OCI-M2 (cell line): ENCODE data around the gene CD1B.
"Not testable (repeated sequence)": the region's sequence is repeated elsewhere in the genome, so short reads cannot be mapped to it uniquely, and the experiment has no call there.

ENCODE experiments used
- DNase-seq: peaks from one replicate; lab custom pipeline; 2025; ENCODE audit not compliant: unreplicated experiment; lab: John Stamatoyannopoulos, UW

The CD1B gene

DNA sequence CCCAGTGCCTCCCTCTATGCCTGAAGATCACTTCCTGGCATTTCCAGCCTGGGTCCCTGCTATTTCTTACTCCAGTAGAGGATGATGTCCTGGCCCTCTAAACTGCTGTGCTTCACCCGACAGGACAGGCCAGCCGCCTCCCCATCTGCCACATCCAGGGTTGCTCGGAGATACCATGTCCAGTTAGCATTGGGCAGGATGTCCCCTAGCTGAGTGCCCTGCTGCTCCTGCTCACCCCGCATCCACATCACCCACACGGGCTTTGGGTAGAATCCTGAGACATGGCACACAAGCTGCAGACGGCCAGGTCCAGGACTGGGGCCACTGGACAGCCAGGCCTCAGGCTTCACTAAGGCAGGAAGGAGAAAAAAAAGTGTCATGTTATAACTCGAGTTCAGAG, 2.0 kb downstream of the CD1B start:
- no peak for DNase-seq

DNA sequence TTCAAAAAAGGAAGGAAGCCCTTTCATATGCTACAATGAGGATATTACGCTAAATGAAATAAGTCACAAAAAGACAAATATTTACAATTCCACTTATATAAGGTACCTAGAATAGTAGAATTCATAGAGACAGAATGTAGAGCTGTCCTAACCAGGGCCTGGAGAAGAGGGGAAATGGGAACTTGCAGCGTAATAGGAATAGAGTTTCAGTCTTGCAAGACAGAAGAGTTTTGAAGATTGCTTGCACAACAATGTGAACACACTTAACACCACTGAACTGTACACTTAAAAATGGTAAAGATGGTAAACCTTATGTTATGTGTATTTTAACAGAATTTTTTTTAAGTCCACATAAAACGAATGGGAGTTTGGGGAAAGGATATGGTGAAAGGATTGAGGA, 2.9 kb downstream of the CD1B start:
- no peak for DNase-seq

DNA sequence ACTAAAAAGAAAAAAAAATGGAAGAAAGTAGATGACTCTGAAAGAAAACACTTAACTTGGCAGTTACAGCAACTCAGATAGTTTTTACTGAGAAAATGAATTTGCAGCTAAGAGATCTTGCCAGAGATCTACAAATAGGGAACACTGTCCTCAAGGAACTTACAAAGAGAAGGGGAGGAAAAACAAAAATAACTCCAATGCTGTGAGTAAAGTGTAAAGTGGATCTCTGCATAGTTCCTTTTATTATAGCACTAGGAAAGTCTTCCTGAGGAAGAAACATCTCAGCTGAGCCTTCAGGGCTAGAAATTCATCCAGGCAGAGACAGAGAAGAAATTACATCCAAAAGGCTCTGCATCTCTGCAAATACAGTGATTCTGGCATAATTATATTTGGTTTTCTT, 3.9 kb downstream of the CD1B start:
- DNase-seq: no peak

DNA sequence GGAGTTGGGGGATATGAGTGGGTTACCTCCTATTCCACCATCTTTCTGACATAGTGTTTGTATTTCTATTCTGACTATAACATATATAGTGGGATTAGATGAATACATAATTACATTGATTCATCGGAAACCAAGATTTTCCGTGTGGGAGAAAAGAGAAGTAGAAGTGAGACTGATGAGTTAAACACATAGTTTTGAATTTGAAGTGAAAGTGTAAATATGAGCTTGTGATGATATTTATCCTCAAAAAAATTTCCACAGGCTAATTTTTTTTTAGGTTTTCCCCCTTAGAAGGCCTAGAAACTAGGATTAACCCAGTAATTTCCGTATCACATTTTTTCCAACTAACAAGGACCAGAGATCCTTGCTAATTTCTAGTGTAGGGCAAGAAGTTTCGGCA, 6.9 kb downstream of the CD1B start:
- DNase-seq: no peak

DNA sequence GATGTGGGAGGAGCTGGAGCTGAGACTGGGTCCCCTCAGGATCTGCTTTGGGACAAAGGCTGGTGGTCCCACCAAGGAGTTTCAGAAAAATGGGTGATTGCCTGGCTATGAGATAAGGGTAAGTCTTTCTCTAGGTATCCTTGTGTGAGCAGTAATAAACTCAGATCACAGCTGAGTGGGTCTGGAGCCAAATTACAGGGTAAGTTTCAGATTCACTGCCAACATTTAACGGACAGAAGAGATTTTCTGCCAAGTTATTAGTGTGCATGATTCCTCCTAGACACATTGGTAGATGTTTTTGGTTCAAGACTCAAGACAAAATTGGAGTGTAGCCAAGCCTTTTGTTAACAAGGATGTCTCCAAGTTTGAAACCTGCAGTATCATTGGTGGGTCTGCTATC, 7.5 kb downstream of the CD1B start:
- DNase-seq: no peak

DNA sequence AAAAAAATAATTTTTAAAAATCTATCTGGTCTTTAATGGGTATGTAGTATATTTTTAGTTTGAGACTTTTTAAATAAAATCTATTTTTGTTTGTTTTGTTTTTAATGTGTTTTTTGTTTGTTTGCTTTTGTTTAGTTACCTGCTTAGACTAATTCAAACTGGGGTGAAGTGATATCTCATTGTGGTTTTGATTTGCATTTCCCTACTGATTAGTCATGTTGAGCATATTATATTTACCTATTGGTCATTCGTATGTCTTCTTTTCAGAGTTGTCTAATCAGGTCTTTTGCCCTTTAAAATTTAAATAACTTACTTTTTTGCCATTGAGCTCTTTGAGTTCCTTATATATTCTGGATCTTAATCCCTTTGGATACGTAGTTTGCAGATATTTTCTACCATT, 20.3 kb downstream of the CD1B start:
- DNase-seq: no peak

DNA sequence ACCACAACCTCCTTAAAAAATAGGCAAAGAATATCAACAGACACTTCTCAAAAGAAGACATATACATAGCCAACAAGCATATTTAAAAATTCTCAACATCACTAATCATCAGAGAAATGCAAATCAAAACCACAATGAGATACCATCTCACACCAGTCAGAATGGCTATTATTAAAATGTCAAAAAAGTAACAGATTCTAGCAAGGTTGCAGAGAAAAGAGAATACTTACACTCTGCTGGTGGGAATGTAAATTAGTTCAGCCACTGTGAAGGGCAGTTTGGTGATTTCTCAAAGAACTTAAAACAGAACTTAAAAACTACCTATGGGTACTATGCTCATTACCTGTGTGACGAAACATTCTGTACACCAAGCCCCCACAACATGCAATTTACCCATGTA, 20.7 kb downstream of the CD1B start:
- no peak for DNase-seq

DNA sequence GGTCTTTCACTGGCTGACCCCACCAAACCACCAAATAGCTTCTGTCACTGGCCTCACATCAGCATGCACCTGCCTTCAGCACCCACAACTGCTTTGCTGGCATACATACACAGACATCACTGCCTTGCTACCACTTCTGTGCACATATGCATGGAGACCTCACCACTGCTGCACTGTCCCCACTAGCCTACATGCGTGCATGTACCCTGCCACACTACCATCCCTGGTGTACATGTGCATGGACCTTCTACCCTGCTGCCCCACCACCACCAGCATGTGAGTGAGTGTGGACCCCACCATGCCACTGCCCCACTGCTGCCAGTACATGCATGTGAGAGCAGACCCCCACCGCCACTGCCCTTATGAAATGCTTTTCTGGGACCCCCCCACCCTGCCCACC, 35.5 kb downstream of the CD1B start:
- no peak for DNase-seq

DNA sequence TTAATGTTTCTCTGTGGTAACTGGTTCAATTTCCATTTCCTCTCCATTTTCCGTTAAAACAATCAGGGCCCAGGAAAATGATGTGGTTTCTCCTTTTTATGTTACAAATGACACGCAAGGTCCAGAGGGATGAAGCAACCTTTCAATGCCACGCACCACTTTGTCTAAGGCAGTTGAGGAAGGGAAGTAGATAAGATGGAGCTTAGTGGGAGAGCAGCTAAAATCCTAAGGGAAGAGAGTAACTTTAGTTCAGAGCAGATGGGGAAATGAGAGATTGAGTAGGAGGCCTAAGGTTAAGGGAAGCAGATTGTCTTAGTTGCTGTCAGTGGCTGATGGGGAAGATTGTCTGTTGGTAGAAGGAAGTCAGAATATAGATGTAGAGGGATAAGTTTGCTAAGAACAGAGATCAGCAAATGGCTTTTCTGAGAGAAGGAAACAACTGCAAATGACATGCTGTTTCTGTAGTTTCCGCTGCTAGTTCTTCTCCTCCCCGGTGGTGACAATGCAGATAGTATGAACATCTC, 40.9 kb downstream of the CD1B start:
- DNase-seq: no peak

DNA sequence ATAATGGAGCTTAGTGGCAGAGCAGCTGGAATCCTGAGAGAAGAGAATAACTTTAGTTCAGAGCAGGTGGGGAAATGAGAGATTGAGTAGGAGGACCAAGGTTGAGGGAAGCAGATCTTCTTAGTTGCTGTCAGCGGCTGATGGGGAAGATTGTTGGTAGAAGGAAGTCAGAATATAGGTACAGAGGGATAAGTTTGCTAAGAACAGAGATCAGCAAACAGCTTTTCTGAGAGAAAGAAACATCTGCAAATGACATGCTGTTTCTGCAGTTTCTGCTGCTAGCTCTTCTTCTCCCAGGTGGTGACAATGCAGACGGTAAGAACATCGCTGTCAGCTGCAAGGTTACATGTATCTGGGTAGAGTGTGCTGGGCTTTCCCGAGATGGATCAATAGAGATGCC, 41.5 kb downstream of the CD1B start, which contains the start of gene CD1C:
Gene CD1C, plus strand, starts transcription at position 113 of the 400 bp plus-strand sequence. Its CDS starts 142 bp downstream, at position 255.
- DNase-seq: no peak

DNA sequence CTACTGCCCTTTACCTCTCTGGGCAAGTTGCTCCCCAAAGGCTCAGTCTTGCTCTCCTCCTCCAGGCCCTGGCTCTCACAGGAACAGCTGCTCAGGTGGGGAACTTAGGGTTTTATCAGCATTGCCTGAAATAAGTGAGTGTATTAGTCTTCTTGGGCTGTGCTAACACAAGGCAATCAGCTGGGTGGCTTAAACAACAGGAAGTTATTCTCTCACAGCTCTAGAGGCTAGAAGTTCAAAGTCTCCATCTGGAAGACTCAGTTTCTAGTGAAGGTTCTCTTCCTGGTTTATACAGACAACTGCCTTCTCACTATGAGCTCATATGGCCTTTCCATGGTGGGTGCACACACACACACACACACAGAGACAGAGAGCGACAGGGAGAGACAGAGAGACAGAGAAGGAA, 44.4 kb downstream of the CD1B start:
- DNase-seq: no peak

DNA sequence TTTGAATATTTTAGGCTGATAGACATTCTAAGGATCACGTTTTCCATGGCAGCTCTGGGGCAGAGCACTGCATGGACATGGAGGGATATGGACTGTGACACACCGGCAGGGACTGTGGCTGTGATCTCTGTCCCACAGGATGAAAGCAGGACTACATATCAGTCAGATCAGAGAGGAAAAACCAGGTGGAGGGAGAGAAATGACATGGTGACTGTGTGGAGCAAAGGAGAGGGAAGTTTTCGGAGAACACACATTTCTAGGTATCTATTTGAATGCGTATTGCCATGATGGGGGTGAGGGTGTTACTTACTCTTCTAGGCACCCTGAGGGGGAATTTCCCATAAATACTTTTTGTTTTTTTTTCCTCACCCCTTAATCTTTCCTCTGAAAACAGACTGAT, 44.8 kb downstream of the CD1B start:
- DNase-seq: no peak

DNA sequence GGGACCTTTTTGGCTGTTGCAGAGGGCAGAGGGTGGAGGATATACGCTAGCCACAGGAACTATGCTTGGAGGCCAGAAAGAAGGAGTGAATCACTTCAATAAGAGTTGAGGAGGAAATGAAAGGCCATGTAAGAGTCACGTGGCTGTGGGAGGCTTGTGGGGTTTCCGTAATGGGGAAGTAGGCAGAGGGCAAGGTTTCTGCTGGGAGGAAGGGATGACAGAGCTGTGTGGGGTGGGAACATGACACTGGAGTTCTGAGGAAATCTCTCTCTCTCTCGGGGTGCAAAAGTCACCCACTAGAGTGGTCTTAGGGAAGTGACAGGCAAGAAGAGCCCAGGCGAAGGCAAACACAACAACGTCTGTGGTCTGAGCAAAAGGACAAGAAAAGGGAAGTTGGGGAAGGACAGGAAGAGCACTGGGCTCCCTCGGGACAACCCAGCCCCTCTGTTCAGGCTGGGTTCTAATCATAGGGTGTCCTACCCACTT, 45.5 kb downstream of the CD1B start:
- DNase-seq: peak; percentile 79

DNA sequence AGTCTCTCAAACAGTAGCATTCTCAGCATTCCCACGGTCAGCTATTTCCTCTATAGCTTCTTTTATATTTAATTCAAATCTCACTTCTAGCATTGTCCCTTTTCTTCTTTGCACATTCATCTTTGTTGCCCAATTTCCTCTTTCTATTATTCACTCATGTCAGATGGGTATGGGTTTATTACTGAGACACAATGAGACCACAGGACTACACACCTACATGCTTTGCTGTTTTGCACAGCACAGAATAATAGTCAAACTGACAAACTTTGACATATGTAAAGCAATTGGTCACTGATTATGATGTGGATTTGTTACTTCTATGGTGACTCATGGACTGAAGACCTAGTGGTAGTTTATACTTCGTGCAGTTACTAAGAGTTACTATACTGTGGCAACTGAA, 47.4 kb downstream of the CD1B start:
- DNase-seq: no peak

DNA sequence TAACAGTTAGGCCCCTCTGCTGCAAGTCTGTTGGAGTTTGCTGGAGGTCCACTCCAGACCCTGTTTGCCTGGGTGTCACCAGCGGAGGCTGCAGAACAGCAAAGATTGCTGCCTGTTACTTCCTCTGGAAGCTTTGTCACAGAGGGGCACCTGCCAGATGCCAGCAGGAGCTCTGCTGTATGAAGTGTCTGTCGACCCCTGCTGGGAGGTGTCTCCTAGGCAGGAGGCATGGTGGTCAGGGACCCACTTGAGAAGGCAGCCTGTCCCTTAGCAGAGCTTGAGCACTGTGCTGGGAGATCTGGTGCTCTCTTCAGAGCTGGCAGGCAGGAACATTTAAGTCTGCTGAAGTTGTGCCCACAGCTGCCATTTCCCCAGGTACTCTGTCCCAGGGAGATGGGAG, 48.9 kb downstream of the CD1B start:
- not testable (repeated sequence) for DNase-seq
